HepG2 (cell line): ENCODE data around the gene JADE3. TPM values are rescaled to one million over a fixed set of nuclear protein-coding genes. Genes with fewer than 3 reads are reported as not detected.

Source experiments
- CEBPZ ChIP-seq: IDR thresholded peaks from 2 replicates; pipeline ENCODE4 v1.6.1; 2012; ENCODE audit warnings: low read length, improper control_type of control experiment
- FOXP4 ChIP-seq: sonication (generic); formaldehyde crosslinking; IDR thresholded peaks from 2 replicates; pipeline ENCODE4 v1.4.0; 2020; ENCODE audit warnings: missing genetic modification reagents
- HIVEP1 ChIP-seq: sonication (generic); formaldehyde crosslinking; IDR thresholded peaks from 2 replicates; pipeline ENCODE4 v1.4.0; 2020; ENCODE audit warnings: mild to moderate bottlenecking, missing genetic modification reagents
- MTA3 ChIP-seq: sonication (generic); formaldehyde crosslinking; IDR thresholded peaks from 2 replicates; pipeline ENCODE4 v1.4.0; 2020; ENCODE audit warnings: missing genetic modification reagents
- NR2F6 ChIP-seq, 2 experiments: IDR thresholded peaks; 2 replicates each; pipeline ENCODE4 v1.6.1; 2016; ENCODE audit warnings: antibody characterized with exemption in 1 of 2, mild to moderate bottlenecking in 1 of 2
- ZFAT ChIP-seq: sonication (generic); formaldehyde crosslinking; conservative IDR thresholded peaks from 2 replicates; pipeline ENCODE4 v1.8.1; 2023; ENCODE audit warnings: missing genetic modification reagents, inconsistent platforms
- ZNF296 ChIP-seq: sonication (generic); formaldehyde crosslinking; conservative IDR thresholded peaks from 2 replicates; pipeline ENCODE4 v1.5.0; 2020; ENCODE audit warnings: mild to moderate bottlenecking, missing genetic modification reagents
- ZNF30 ChIP-seq: sonication (generic); formaldehyde crosslinking; IDR thresholded peaks from 2 replicates; pipeline ENCODE4 v1.5.0; 2020; ENCODE audit warnings: mild to moderate bottlenecking, missing genetic modification reagents
- ZNF775 ChIP-seq: sonication (generic); formaldehyde crosslinking; IDR thresholded peaks from 2 replicates; pipeline ENCODE4 v1.4.0; 2020; ENCODE audit warnings: missing genetic modification reagents, mild to moderate bottlenecking, moderate library complexity, borderline replicate concordance
- ZSCAN22 ChIP-seq: sonication (generic); formaldehyde crosslinking; IDR thresholded peaks from 2 replicates; pipeline ENCODE4 v1.4.0; 2020; ENCODE audit warnings: mild to moderate bottlenecking, missing genetic modification reagents
- polyA plus RNA-seq, 8 experiments: library from polyadenylated mRNA; depleted of rRNA in 3 of 8; stranded (reverse) in 7 of 8; unstranded in 1 of 8; fragments of >200 nt; fragmentation: Illumina TruSeq in 4 of 8; extraction: Trizol in 4 of 8; gene quantifications; 2 replicates each; pipeline versions ENCODE4 v1.2.1 to v1.2.3, GENCODE V29; 2011 to 2016; ENCODE audit warnings: low read depth in 4 of 8, missing spikeins in 1 of 8, mixed read lengths in 1 of 8; ENCODE audit not compliant: insufficient read depth in 1 of 8
- total RNA-seq, 5 experiments: library from RNA; depleted of rRNA; stranded (reverse); fragments of >200 nt; fragmentation: Illumina TruSeq; extraction: Trizol; gene quantifications; 2 replicates each; pipeline ENCODE4 v1.2.3, GENCODE V29; 2016; ENCODE audit warnings: low read depth in 1 of 5
- TF ChIP-seq, protein P1 (sequence below), 2 experiments: fragments of 450-650 bp in 1 of 2; sonication (generic) in 1 of 2; formaldehyde crosslinking in 1 of 2; IDR thresholded peaks; 2 replicates each; pipeline versions ENCODE4 v1.6.1 to v1.8.0; 2016 to 2022; ENCODE audit warnings: antibody characterized with exemption in 1 of 2, mild to moderate bottlenecking in 1 of 2, missing genetic modification reagents in 1 of 2
- TF ChIP-seq, protein P2 (sequence below): sonication (generic); formaldehyde crosslinking; IDR thresholded peaks from 2 replicates; pipeline ENCODE4 v1.5.0; 2020; ENCODE audit warnings: missing genetic modification reagents

Gene JADE3
- total and polyA plus RNA-seq, 2 of the 13 experiments (the other 11 are each of a cell fraction or from before 2014, with no cell fraction given): 7.7 to 7.8 TPM

DNA sequence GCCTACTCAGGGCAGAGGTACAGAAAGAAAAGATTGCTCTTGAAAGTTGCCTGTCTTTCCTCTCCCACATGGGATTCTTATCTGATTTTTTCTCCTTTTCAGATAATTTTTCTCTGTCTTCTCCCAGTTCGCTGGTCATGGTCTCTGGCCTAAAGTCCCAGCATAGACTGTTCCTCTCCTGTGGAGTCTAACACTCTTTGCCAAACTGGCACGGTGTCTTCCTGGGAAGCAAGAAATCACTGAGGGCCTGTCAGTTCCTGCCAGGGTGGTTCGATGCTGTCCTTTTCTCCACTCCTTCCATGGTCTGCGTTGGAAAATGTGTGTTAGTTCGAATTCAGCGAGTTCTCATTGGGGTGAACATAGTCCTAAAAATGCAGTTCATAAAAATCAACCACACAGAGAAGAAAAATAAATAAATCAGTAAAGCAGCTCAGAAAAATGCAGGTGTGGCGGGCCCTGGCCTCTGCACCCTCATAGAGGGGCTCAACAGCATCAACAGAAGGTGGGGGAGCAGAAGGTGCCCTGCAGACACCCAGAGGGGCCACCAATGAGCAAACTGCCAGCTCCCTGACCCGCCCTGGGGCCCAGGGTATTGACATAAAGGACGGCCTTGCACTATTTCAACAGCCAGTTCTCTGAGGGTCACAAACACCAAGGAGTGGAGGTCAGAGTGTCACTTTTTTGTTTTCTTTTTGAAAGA is 168.1 kb downstream of the JADE3 start (continued):
- TF ChIP-seq FOXP4 (CRISPR knock-in tag) (peak; percentile 85), ZNF30 (CRISPR knock-in tag) (no peak), CEBPZ (no peak), HIVEP1 (no peak), ZNF775 (no peak), NR2F6 (IDR thresholded peaks at IDR 0.05) (peak; percentile 98), NR2F6 (CRISPR knock-in tag; IDR thresholded peaks at IDR 0.05) (peak; percentile 96), MTA3 (CRISPR knock-in tag) (no peak), ZNF296 (CRISPR knock-in tag) (no peak), ZSCAN22 (no peak), ZFAT (CRISPR knock-in tag) (no peak)
- TF ChIP-seq, protein P1, sequence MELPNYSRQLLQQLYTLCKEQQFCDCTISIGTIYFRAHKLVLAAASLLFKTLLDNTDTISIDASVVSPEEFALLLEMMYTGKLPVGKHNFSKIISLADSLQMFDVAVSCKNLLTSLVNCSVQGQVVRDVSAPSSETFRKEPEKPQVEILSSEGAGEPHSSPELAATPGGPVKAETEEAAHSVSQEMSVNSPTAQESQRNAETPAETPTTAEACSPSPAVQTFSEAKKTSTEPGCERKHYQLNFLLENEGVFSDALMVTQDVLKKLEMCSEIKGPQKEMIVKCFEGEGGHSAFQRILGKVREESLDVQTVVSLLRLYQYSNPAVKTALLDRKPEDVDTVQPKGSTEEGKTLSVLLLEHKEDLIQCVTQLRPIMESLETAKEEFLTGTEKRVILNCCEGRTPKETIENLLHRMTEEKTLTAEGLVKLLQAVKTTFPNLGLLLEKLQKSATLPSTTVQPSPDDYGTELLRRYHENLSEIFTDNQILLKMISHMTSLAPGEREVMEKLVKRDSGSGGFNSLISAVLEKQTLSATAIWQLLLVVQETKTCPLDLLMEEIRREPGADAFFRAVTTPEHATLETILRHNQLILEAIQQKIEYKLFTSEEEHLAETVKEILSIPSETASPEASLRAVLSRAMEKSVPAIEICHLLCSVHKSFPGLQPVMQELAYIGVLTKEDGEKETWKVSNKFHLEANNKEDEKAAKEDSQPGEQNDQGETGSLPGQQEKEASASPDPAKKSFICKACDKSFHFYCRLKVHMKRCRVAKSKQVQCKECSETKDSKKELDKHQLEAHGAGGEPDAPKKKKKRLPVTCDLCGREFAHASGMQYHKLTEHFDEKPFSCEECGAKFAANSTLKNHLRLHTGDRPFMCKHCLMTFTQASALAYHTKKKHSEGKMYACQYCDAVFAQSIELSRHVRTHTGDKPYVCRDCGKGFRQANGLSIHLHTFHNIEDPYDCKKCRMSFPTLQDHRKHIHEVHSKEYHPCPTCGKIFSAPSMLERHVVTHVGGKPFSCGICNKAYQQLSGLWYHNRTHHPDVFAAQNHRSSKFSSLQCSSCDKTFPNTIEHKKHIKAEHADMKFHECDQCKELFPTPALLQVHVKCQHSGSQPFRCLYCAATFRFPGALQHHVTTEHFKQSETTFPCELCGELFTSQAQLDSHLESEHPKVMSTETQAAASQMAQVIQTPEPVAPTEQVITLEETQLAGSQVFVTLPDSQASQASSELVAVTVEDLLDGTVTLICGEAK (IDR thresholded peaks at IDR 0.05): no peak
- TF ChIP-seq, protein P1 (CRISPR knock-in tag; IDR thresholded peaks at IDR 0.05): no peak
- TF ChIP-seq, protein P2, sequence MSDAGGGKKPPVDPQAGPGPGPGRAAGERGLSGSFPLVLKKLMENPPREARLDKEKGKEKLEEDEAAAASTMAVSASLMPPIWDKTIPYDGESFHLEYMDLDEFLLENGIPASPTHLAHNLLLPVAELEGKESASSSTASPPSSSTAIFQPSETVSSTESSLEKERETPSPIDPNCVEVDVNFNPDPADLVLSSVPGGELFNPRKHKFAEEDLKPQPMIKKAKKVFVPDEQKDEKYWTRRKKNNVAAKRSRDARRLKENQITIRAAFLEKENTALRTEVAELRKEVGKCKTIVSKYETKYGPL: no peak
